Measurements from ENCODE around the gene KLKB1. TPM values are rescaled to one million over a fixed set of nuclear protein-coding genes. Genes with fewer than 3 reads are reported as not detected.

Gene KLKB1
- total RNA-seq, 1 experiment from 2014 or later = 0.10 TPM

DNA sequence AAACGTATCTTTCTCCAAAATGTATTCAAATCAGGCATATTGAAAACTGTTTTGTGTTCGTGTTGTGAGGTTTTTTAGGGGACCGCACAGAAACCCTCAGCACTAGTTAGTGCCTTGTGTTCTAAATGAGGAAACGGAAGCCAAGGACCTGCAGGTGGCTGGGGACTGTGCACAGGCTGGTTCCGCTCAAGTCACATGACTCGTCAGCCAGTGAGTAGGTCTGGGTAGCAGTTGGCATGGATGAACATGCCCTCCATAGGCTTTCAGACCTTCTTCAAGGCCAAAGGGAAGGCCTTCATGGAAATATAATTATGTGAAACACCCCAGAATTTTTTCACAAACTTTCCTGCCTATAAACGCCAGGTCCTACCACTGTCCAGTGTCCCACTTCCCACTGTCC is 37.4 kb downstream of the KLKB1 start:
- intact Hi-C loops (cut with micrococcal nuclease) = no loop called here
- Histone ChIP-seq H4K20me1 (ENCODE audit: insufficient read depth) (no peaks in the 10 kb centered on the region), H3K4me1 (ENCODE audit: control insufficient read depth in 1 of 2, insufficient read depth in 2 of 2, low read length in 2 of 2) (peaks cover 0 to 4% of the 10 kb centered on the region in 2 experiments; a peak in 1 of 4 replicates), H3K27me3 (ENCODE audit: insufficient read depth, low read length) (no peaks in the 10 kb centered on the region), H3K9me2 (ENCODE audit: insufficient read depth) (no peaks in the 10 kb centered on the region), H2AFZ (ENCODE audit: low read depth, low read length, poor library complexity, severe bottlenecking) (no peak overlapping the region), H3K9me3 (ENCODE audit: control insufficient read depth in 1 of 2, insufficient read depth in 1 of 2, low read depth in 1 of 2, low read length in 2 of 2) (no peaks in the 10 kb centered on the region), H3K36me3 (ENCODE audit: control insufficient read depth in 1 of 2, insufficient read depth in 2 of 2, low read length in 2 of 2) (no peaks in the 10 kb centered on the region), H3K27ac (ENCODE audit: low read depth, low read length) (no peak overlapping the region), H3K4me3 (replicated peaks in 1 of 2; ENCODE audit: low read depth in 1 of 2, low read length in 2 of 2) (no peak overlapping the region), H3K9ac (ENCODE audit: low read length) (no peak overlapping the region), H3K4me2 (ENCODE audit: low read length) (no peak overlapping the region), H3K79me2 (ENCODE audit: insufficient read depth, low read length) (no peaks in the 10 kb centered on the region)
- BruUV-seq (replicated peaks) = no TSS peak
- CTCF ChIA-PET = no interaction called here
- POLR2A ChIA-PET = no interaction called here
- DNase-seq (ENCODE audit: low read depth, low spot score) = no peak
- RAD21 ChIA-PET (ENCODE audit: low non-redundant PET in 1 of 2, low total read pairs in 2 of 2, uncharacterized antibody in 2 of 2, unreplicated experiment in 2 of 2) = no interaction called here
- TF ChIP-seq, protein P1, sequence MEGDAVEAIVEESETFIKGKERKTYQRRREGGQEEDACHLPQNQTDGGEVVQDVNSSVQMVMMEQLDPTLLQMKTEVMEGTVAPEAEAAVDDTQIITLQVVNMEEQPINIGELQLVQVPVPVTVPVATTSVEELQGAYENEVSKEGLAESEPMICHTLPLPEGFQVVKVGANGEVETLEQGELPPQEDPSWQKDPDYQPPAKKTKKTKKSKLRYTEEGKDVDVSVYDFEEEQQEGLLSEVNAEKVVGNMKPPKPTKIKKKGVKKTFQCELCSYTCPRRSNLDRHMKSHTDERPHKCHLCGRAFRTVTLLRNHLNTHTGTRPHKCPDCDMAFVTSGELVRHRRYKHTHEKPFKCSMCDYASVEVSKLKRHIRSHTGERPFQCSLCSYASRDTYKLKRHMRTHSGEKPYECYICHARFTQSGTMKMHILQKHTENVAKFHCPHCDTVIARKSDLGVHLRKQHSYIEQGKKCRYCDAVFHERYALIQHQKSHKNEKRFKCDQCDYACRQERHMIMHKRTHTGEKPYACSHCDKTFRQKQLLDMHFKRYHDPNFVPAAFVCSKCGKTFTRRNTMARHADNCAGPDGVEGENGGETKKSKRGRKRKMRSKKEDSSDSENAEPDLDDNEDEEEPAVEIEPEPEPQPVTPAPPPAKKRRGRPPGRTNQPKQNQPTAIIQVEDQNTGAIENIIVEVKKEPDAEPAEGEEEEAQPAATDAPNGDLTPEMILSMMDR (IDR thresholded peaks at IDR 0.05 in 2 of 3, conservative IDR thresholded peaks at IDR 0.05 in 1 of 3; ENCODE audit: borderline replicate concordance in 1 of 3, insufficient read depth in 1 of 3, low read depth in 2 of 3, low read length in 2 of 3) = no peak
- no peak for TF ChIP-seq POLR2AphosphoS5 (IDR thresholded peaks at IDR 0.05; ENCODE audit: low read depth, low read length)
- TF ChIP-seq FOSL1 (IDR thresholded peaks at IDR 0.05; ENCODE audit: low read depth) = no peak
- TF ChIP-seq TCF7L2 (IDR thresholded peaks at IDR 0.05; ENCODE audit: borderline replicate concordance, extremely low read depth, insufficient read depth, insufficient read length) = no peak
- TF ChIP-seq SRF (IDR thresholded peaks at IDR 0.05; ENCODE audit: low read depth) = no peak
- no peak for TF ChIP-seq ZFX (IDR thresholded peaks at IDR 0.05)
- TF ChIP-seq SIN3A (IDR thresholded peaks at IDR 0.05; ENCODE audit: low read depth) = no peak
- TF ChIP-seq POLR2A (IDR thresholded peaks at IDR 0.05; ENCODE audit: borderline replicate concordance, extremely low read depth, insufficient read depth, insufficient read length) = no peak
- no peak for TF ChIP-seq SP1 (IDR thresholded peaks at IDR 0.05; ENCODE audit: low read depth)
- TF ChIP-seq ELF1 (IDR thresholded peaks at IDR 0.05; ENCODE audit: borderline replicate concordance, low read depth) = no peak
- no peak for TF ChIP-seq ZNF274 (IDR thresholded peaks at IDR 0.05; ENCODE audit: low read depth, low read length)
- TF ChIP-seq, protein P2, sequence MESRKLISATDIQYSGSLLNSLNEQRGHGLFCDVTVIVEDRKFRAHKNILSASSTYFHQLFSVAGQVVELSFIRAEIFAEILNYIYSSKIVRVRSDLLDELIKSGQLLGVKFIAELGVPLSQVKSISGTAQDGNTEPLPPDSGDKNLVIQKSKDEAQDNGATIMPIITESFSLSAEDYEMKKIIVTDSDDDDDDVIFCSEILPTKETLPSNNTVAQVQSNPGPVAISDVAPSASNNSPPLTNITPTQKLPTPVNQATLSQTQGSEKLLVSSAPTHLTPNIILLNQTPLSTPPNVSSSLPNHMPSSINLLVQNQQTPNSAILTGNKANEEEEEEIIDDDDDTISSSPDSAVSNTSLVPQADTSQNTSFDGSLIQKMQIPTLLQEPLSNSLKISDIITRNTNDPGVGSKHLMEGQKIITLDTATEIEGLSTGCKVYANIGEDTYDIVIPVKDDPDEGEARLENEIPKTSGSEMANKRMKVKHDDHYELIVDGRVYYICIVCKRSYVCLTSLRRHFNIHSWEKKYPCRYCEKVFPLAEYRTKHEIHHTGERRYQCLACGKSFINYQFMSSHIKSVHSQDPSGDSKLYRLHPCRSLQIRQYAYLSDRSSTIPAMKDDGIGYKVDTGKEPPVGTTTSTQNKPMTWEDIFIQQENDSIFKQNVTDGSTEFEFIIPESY (IDR thresholded peaks at IDR 0.05; ENCODE audit: extremely low read depth, insufficient replicate concordance, low read length) = no peak
- no peak for TF ChIP-seq EGR1 (IDR thresholded peaks at IDR 0.05; ENCODE audit: low read depth)
- TF ChIP-seq, protein P3, sequence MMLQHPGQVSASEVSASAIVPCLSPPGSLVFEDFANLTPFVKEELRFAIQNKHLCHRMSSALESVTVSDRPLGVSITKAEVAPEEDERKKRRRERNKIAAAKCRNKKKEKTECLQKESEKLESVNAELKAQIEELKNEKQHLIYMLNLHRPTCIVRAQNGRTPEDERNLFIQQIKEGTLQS (IDR thresholded peaks at IDR 0.05) = no peak
- no peak for TF ChIP-seq JUND (IDR thresholded peaks at IDR 0.05)
- TF ChIP-seq EZH2 (IDR thresholded peaks at IDR 0.05) = no peak
- no peak for TF ChIP-seq CBX3 (IDR thresholded peaks at IDR 0.05; ENCODE audit: low read depth)
- TF ChIP-seq, protein P4, sequence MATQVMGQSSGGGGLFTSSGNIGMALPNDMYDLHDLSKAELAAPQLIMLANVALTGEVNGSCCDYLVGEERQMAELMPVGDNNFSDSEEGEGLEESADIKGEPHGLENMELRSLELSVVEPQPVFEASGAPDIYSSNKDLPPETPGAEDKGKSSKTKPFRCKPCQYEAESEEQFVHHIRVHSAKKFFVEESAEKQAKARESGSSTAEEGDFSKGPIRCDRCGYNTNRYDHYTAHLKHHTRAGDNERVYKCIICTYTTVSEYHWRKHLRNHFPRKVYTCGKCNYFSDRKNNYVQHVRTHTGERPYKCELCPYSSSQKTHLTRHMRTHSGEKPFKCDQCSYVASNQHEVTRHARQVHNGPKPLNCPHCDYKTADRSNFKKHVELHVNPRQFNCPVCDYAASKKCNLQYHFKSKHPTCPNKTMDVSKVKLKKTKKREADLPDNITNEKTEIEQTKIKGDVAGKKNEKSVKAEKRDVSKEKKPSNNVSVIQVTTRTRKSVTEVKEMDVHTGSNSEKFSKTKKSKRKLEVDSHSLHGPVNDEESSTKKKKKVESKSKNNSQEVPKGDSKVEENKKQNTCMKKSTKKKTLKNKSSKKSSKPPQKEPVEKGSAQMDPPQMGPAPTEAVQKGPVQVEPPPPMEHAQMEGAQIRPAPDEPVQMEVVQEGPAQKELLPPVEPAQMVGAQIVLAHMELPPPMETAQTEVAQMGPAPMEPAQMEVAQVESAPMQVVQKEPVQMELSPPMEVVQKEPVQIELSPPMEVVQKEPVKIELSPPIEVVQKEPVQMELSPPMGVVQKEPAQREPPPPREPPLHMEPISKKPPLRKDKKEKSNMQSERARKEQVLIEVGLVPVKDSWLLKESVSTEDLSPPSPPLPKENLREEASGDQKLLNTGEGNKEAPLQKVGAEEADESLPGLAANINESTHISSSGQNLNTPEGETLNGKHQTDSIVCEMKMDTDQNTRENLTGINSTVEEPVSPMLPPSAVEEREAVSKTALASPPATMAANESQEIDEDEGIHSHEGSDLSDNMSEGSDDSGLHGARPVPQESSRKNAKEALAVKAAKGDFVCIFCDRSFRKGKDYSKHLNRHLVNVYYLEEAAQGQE (IDR thresholded peaks at IDR 0.05; ENCODE audit: low read depth) = no peak
- no peak for TF ChIP-seq RAD21 (IDR thresholded peaks at IDR 0.05; ENCODE audit: low read depth)
- TF ChIP-seq EZH2phosphoT487 (IDR thresholded peaks at IDR 0.05; ENCODE audit: borderline replicate concordance) = no peak
- no peak for ATAC-seq

All from HCT116 (cell line).